ENCODE measurements around the gene TMEM158. TPM values are rescaled to one million over a fixed set of nuclear protein-coding genes. Genes with fewer than 3 reads are reported as not detected.

Gene TMEM158
- 6.5 TPM for total RNA-seq

GRCh38 chr3:45226206-45226915 lies at the start of gene TMEM158:
Gene TMEM158 (minus strand): TSS chr3:45226287. CDS start chr3:45226027, 260 bp downstream.
- ATAC-seq: peak; percentile 94
- peak; percentile 90 for DNase-seq (ENCODE audit: low spot score)
- intact Hi-C loops (cut with DNase I): loop anchor here (10.0 kb wide), 1 partner anchor 268 kb away; no protein-coding TSS in a partner anchor

GRCh38 chr3:45275006-45275704 lies 49.1 kb upstream of the TMEM158 start:
- DNase-seq (ENCODE audit: low spot score) (no peak), ATAC-seq (no peak)
- intact Hi-C loops (cut with DNase I): no loop called here

GRCh38 chr3:45273681-45274515 lies 47.8 kb upstream of the TMEM158 start:
- intact Hi-C loops (cut with DNase I): no loop called here
- ATAC-seq: no peak
- no peak for DNase-seq (ENCODE audit: low spot score)

- DNase-seq (ENCODE audit: low spot score) (no peak), ATAC-seq (no peak)
- intact Hi-C loops (cut with DNase I): no loop called here
These were observed 46.9 kb upstream of the TMEM158 start for GRCh38 chr3:45272828-45273470.

GRCh38 chr3:45272032-45272810 lies 46.1 kb upstream of the TMEM158 start:
- no peak for DNase-seq (ENCODE audit: low spot score)
- ATAC-seq: no peak
- intact Hi-C loops (cut with DNase I): no loop called here

GRCh38 chr3:45269952-45270351 lies 43.9 kb upstream of the TMEM158 start:
- intact Hi-C loops (cut with DNase I): no loop called here
- DNase-seq (ENCODE audit: low spot score) (no peak), ATAC-seq (no peak)

- DNase-seq (ENCODE audit: low spot score) (no peak), ATAC-seq (no peak)
- intact Hi-C loops (cut with DNase I): no loop called here
These were observed 41.0 kb upstream of the TMEM158 start for GRCh38 chr3:45267097-45267496.

GRCh38 chr3:45261333-45262110 lies 35.4 kb upstream of the TMEM158 start:
- intact Hi-C loops (cut with DNase I): no loop called here
- no peak for ATAC-seq
- no peak for DNase-seq (ENCODE audit: low spot score)

GRCh38 chr3:45259133-45259532 lies 33.0 kb upstream of the TMEM158 start:
- intact Hi-C loops (cut with DNase I): loop anchor here (10.0 kb wide), 1 partner anchor 1434 kb away; no protein-coding TSS in a partner anchor
- no peak for DNase-seq (ENCODE audit: low spot score)
- ATAC-seq: no peak

GRCh38 chr3:45258317-45258716 lies 32.2 kb upstream of the TMEM158 start:
- ATAC-seq: no peak
- intact Hi-C loops (cut with DNase I): loop anchor here (10.0 kb wide), 1 partner anchor 1434 kb away; no protein-coding TSS in a partner anchor
- DNase-seq (ENCODE audit: low spot score): no peak

- DNase-seq (ENCODE audit: low spot score): no peak
- ATAC-seq: no peak
- intact Hi-C loops (cut with DNase I): loop anchor here (10.0 kb wide), 1 partner anchor 1429 kb away; no protein-coding TSS in a partner anchor
These were observed 27.2 kb upstream of the TMEM158 start for GRCh38 chr3:45253316-45253715.

- intact Hi-C loops (cut with DNase I): loop anchor here (10.0 kb wide), 1 partner anchor 1428 kb away; no protein-coding TSS in a partner anchor
- ATAC-seq (no peak), DNase-seq (ENCODE audit: low spot score) (no peak)
These were observed 26.7 kb upstream of the TMEM158 start for GRCh38 chr3:45252826-45253225.

GRCh38 chr3:45249391-45249790 lies 23.3 kb upstream of the TMEM158 start:
- no peak for ATAC-seq
- no peak for DNase-seq (ENCODE audit: low spot score)
- intact Hi-C loops (cut with DNase I): no loop called here

- no peak for DNase-seq (ENCODE audit: low spot score)
- intact Hi-C loops (cut with DNase I): no loop called here
These were observed 20.2 kb upstream of the TMEM158 start for GRCh38 chr3:45246241-45246640.

GRCh38 chr3:45244356-45244755 lies 18.3 kb upstream of the TMEM158 start:
- intact Hi-C loops (cut with DNase I): no loop called here

More at GRCh38 chr3:45246241-45246640, 20.2 kb upstream of the TMEM158 start:
- no peak for ATAC-seq

GRCh38 chr3:45241206-45241605 lies 15.1 kb upstream of the TMEM158 start:
- ATAC-seq (no peak), DNase-seq (ENCODE audit: low spot score) (no peak)
- intact Hi-C loops (cut with DNase I): no loop called here

More at GRCh38 chr3:45244356-45244755, 18.3 kb upstream of the TMEM158 start:
- ATAC-seq: no peak
- no peak for DNase-seq (ENCODE audit: low spot score)

- intact Hi-C loops (cut with DNase I): no loop called here
- DNase-seq (ENCODE audit: low spot score) (no peak), ATAC-seq (no peak)
These were observed 14.2 kb upstream of the TMEM158 start for GRCh38 chr3:45240292-45240691.
